ENCODE results near the gene ERI3.

GRCh38 chr1:44267438-44267837 is 87.6 kb downstream of the ERI3 start:
- TF ChIP-seq CTCF (conservative IDR thresholded peaks at IDR 0.05; ENCODE audit: low read length), result no peak
- no peak for TF ChIP-seq EZH2phosphoT487 (IDR thresholded peaks at IDR 0.05; ENCODE audit: borderline replicate concordance)
